Activated naive CD8-positive, alpha-beta T cell treated with anti-CD3 and anti-CD28 coated beads, Interleukin-2, amount 10 ng/mL, durations not matched to agents 7 days and 5 days (primary cell): ENCODE results near the gene OR2L5. TPM values are rescaled to one million over a fixed set of nuclear protein-coding genes. Genes with fewer than 3 reads are reported as not detected.

Experiments used
- ATAC-seq: fragments of 150-1000 bp; cut with Tn5 transposase; one replicate; pipeline ENCODE4 v1.10.0; 2021; ENCODE audit warnings: low read depth, moderate library complexity
- POLR2A ChIA-PET: fragments of 350-600 bp; sonication (Branson Sonifier 250); formaldehyde crosslinking; loops from one replicate; lab custom pipeline; 2021; ENCODE audit warnings: antibody characterized with exemption; lab: Charles Lee
- DNase-seq: peaks from one replicate; pipeline ENCODE4 v3.0.0; 2021
- H3K27ac Mint-ChIP-seq: one replicate; pipeline ENCODE4 v1.8.0; 2022; ENCODE audit warnings: mild to moderate bottlenecking, mixed read lengths
- H3K27me3 Mint-ChIP-seq: one replicate; pipeline ENCODE4 v1.8.0; 2022; ENCODE audit warnings: mild to moderate bottlenecking, moderate library complexity, mixed read lengths
- H3K36me3 Mint-ChIP-seq: one replicate; pipeline ENCODE4 v1.8.0; 2021; ENCODE audit warnings: mild to moderate bottlenecking, mixed read lengths
- H3K4me1 Mint-ChIP-seq: one replicate; pipeline ENCODE4 v1.8.0; 2021; ENCODE audit warnings: mixed read lengths
- H3K4me3 Mint-ChIP-seq: one replicate; pipeline ENCODE4 v1.8.0; 2022; ENCODE audit warnings: mild to moderate bottlenecking, moderate library complexity, mixed read lengths
- H3K9me3 Mint-ChIP-seq: one replicate; pipeline ENCODE4 v1.8.0; 2021; ENCODE audit warnings: mixed read lengths
- total RNA-seq, 2 experiments: library from RNA; stranded (reverse); gene quantifications; one replicate each; pipeline ENCODE4 v1.2.3, GENCODE V29; 2021

Gene OR2L5
- total RNA-seq, 2 experiments from 2014 or later = not detected

DNA sequence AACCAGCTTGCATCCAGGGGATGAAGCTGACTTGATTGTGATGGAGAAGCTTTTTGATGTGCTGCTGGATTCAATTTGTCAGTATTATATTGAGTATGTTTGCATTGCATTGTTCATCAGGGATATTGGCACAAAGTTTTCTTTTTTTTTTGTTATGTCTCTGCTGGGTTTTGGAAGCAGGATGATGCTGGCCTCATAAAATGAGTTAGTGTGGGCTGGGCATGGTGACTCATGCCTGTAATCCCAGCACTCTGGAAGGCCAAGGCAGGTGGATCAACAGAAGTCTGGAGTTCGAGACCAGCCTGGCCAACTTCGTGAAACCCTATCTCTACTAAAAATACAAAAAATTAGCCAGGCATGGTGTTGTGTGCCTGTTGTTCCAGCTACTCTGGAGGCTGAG lies 41.8 kb downstream of the OR2L5 start:
- Mint-ChIP-seq H3K36me3 (no peaks in the 10 kb centered on the region), H3K27ac (no peak overlapping the region), H3K4me3 (no peak overlapping the region), H3K27me3 (no peaks in the 10 kb centered on the region), H3K9me3 (peaks cover 10% of the 10 kb centered on the region), H3K4me1 (no peaks in the 10 kb centered on the region)
- DNase-seq (no peak), ATAC-seq (no peak)
- POLR2A ChIA-PET = no interaction called here

DNA sequence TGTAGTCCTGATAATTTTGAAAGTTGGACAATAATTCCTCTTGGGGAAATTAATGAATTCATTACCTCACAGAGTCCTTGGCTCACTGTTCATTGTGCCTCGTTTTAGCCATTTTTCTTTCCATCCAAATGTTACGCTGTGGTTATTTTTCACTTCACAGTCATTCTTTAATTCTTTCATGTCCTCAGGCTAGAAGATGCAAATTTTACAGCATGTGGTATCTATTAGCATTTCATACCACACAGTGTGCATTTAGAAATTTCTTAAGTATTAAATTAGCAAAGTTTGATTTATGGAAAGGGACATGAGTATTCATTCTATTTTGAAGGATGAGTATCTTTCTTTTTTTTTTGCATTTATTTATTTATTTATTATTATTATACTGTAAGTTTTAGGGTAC lies 51.6 kb downstream of the OR2L5 start:
- no peak for ATAC-seq
- H3K9me3 Mint-ChIP-seq = no peaks in the 10 kb centered on the region
- no peak overlapping the region for H3K4me3 Mint-ChIP-seq
- no peaks in the 10 kb centered on the region for H3K27me3 Mint-ChIP-seq
- no peaks in the 10 kb centered on the region for H3K4me1 Mint-ChIP-seq
- H3K27ac Mint-ChIP-seq = no peak overlapping the region
- no peaks in the 10 kb centered on the region for H3K36me3 Mint-ChIP-seq
- POLR2A ChIA-PET = no interaction called here
- no peak for DNase-seq

DNA sequence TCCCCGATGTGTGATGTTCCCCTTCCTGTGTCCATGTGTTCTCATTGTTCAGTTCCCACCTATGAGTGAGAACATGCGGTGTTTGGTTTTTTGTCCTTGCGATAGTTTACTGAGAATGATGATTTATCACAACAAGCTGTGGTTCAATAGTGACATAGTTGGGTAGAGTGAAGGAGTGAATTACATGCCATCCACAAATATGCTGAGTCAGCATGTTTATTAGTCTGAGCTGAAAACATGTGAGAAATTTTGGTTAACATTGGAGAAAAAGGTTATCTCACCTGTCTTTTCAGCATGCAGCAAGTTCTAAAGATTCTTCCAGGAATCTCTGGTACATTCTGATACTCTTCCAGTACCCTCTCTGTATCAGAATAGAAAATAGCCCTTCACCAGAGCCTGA lies 52.1 kb downstream of the OR2L5 start:
- POLR2A ChIA-PET = no interaction called here
- DNase-seq = no peak
- ATAC-seq = no peak
- Mint-ChIP-seq H3K27me3 (no peaks in the 10 kb centered on the region), H3K4me1 (no peaks in the 10 kb centered on the region), H3K27ac (no peak overlapping the region), H3K36me3 (no peaks in the 10 kb centered on the region), H3K9me3 (peaks cover 2% of the 10 kb centered on the region), H3K4me3 (no peak overlapping the region)

Other genes with a start within 250 kb of the OR2L5 start
- gene OR14A16, start 189.5 kb upstream of the OR2L5 start, total RNA-seq = not detected
- not detected for gene OR11L1, start 171.8 kb upstream of the OR2L5 start, total RNA-seq
- gene TRIM58, start 156.5 kb upstream of the OR2L5 start, total RNA-seq = under 1 TPM; 0.08 to 0.09 TPM
- gene OR2W3, start 118.1 kb upstream of the OR2L5 start, total RNA-seq = not detected
- gene OR2T8, start 93.4 kb upstream of the OR2L5 start, total RNA-seq = not detected
- gene OR2AJ1, start 88.8 kb upstream of the OR2L5 start, total RNA-seq = not detected
- gene OR2L8, start 64.8 kb upstream of the OR2L5 start, total RNA-seq = not detected
- not detected for gene OR2AK2, start 48.4 kb upstream of the OR2L5 start, total RNA-seq
- gene OR2L2, start 16.4 kb downstream of the OR2L5 start, total RNA-seq = under 1 TPM; 0.06 to 0.19 TPM
- gene OR2L3, start 33.2 kb downstream of the OR2L5 start, total RNA-seq = not detected
- not detected for gene OR2L13, start 81.5 kb downstream of the OR2L5 start, total RNA-seq
- not detected for gene OR2M5, start 131.5 kb downstream of the OR2L5 start, total RNA-seq
- gene OR2M2, start 161.2 kb downstream of the OR2L5 start, total RNA-seq = not detected
- not detected for gene OR2M3, start 183.6 kb downstream of the OR2L5 start, total RNA-seq
- gene OR2M4, start 217.8 kb downstream of the OR2L5 start, total RNA-seq = not detected